Activated T-helper 17 cell treated with anti-CD3 and anti-CD28 coated beads, Interleukin-2, amount 50 U/mL, for 72 hours (primary cell): ENCODE measurements around the gene TNIP1. TPM values are rescaled to one million over a fixed set of nuclear protein-coding genes. Genes with fewer than 3 reads are reported as not detected.
A peak's percentile ranks its signal among the peaks of the same experiment; 100 is the strongest.

Experiments used
- ATAC-seq: fragments of 150-1000 bp; cut with Tn5 transposase; replicated peaks from 2 replicates; pipeline ENCODE4 v1.10.0; 2021; ENCODE audit warnings: mild to moderate bottlenecking, moderate library complexity
- H3K27ac Mint-ChIP-seq: one replicate; pipeline ENCODE4 v1.8.0; 2022; ENCODE audit warnings: mixed read lengths
- H3K27me3 Mint-ChIP-seq: one replicate; pipeline ENCODE4 v1.8.0; 2022; ENCODE audit warnings: mixed read lengths
- H3K36me3 Mint-ChIP-seq: one replicate; pipeline ENCODE4 v1.8.0; 2022; ENCODE audit warnings: low read depth, mild to moderate bottlenecking, mixed read lengths
- H3K4me1 Mint-ChIP-seq: one replicate; pipeline ENCODE4 v1.8.0; 2022; ENCODE audit warnings: mixed read lengths
- H3K4me3 Mint-ChIP-seq: one replicate; pipeline ENCODE4 v1.8.0; 2022; ENCODE audit warnings: mild to moderate bottlenecking, mixed read lengths
- H3K9me3 Mint-ChIP-seq: one replicate; pipeline ENCODE4 v1.8.0; 2022; ENCODE audit warnings: mixed read lengths
- total RNA-seq, 2 donors: library from RNA; stranded (reverse); gene quantifications; one replicate each; pipeline ENCODE4 v1.2.3, GENCODE V29; 2022

TNIP1 gene
- total RNA-seq, 2 donors from 2014 or later = 316 to 609 TPM

GRCh38 chr5:151110992-151111391, 30.2 kb upstream of the TNIP1 start:
- Mint-ChIP-seq H3K27ac (no peak overlapping the region), H3K9me3 (no peaks in the 10 kb centered on the region), H3K27me3 (no peaks in the 10 kb centered on the region), H3K4me3 (no peak overlapping the region), H3K4me1 (peaks cover 20% of the 10 kb centered on the region), H3K36me3 (peaks cover 99% of the 10 kb centered on the region)
- no peak for ATAC-seq

- Mint-ChIP-seq H3K36me3 (peaks cover 99% of the 10 kb centered on the region), H3K4me3 (no peak overlapping the region), H3K27me3 (no peaks in the 10 kb centered on the region), H3K4me1 (peaks cover 20% of the 10 kb centered on the region), H3K9me3 (no peaks in the 10 kb centered on the region), H3K27ac (peak overlapping the region; percentile 68)
- peak; percentile 40 for ATAC-seq
Measured at GRCh38 chr5:151110122-151110681, 29.4 kb upstream of the TNIP1 start.

GRCh38 chr5:151108566-151108965, 27.7 kb upstream of the TNIP1 start:
- Mint-ChIP-seq H3K9me3 (no peaks in the 10 kb centered on the region), H3K27ac (peak overlapping the region; percentile 68), H3K4me3 (no peak overlapping the region), H3K4me1 (peaks cover 14% of the 10 kb centered on the region), H3K27me3 (no peaks in the 10 kb centered on the region), H3K36me3 (peaks cover 100% of the 10 kb centered on the region)
- no peak for ATAC-seq

- peaks cover 100% of the 10 kb centered on the region for H3K36me3 Mint-ChIP-seq
- no peaks in the 10 kb centered on the region for H3K27me3 Mint-ChIP-seq
- H3K9me3 Mint-ChIP-seq = no peaks in the 10 kb centered on the region
- H3K27ac Mint-ChIP-seq = peak overlapping the region; percentile 2
- peaks cover 14% of the 10 kb centered on the region for H3K4me1 Mint-ChIP-seq
- H3K4me3 Mint-ChIP-seq = no peak overlapping the region
- no peak for ATAC-seq
Measured at GRCh38 chr5:151107738-151108520, 27.1 kb upstream of the TNIP1 start.

- peaks cover 14% of the 10 kb centered on the region for H3K4me1 Mint-ChIP-seq
- peak overlapping the region; percentile 60 for H3K27ac Mint-ChIP-seq
- no peaks in the 10 kb centered on the region for H3K9me3 Mint-ChIP-seq
- no peak overlapping the region for H3K4me3 Mint-ChIP-seq
- no peak for ATAC-seq
- H3K36me3 Mint-ChIP-seq = peaks cover 100% of the 10 kb centered on the region
- no peaks in the 10 kb centered on the region for H3K27me3 Mint-ChIP-seq
Measured at GRCh38 chr5:151107084-151107483, 26.2 kb upstream of the TNIP1 start.

- Mint-ChIP-seq H3K9me3 (no peaks in the 10 kb centered on the region), H3K36me3 (peaks cover 100% of the 10 kb centered on the region), H3K4me1 (peaks cover 14% of the 10 kb centered on the region), H3K27me3 (no peaks in the 10 kb centered on the region), H3K4me3 (no peak overlapping the region), H3K27ac (peak overlapping the region; percentile 60)
- ATAC-seq = no peak
Measured at GRCh38 chr5:151106509-151106908, 25.7 kb upstream of the TNIP1 start.

GRCh38 chr5:151106043-151106442, 25.2 kb upstream of the TNIP1 start:
- ATAC-seq = no peak
- peaks cover 14% of the 10 kb centered on the region for H3K4me1 Mint-ChIP-seq
- H3K9me3 Mint-ChIP-seq = no peaks in the 10 kb centered on the region
- H3K27ac Mint-ChIP-seq = peak overlapping the region; percentile 60
- no peaks in the 10 kb centered on the region for H3K27me3 Mint-ChIP-seq
- H3K4me3 Mint-ChIP-seq = no peak overlapping the region
- peaks cover 100% of the 10 kb centered on the region for H3K36me3 Mint-ChIP-seq

GRCh38 chr5:151105561-151105960, 24.7 kb upstream of the TNIP1 start:
- Mint-ChIP-seq H3K4me3 (no peak overlapping the region), H3K27me3 (no peaks in the 10 kb centered on the region), H3K4me1 (peaks cover 17% of the 10 kb centered on the region), H3K9me3 (no peaks in the 10 kb centered on the region), H3K27ac (peak overlapping the region; percentile 72), H3K36me3 (peaks cover 100% of the 10 kb centered on the region)
- no peak for ATAC-seq

- Mint-ChIP-seq H3K4me1 (peaks cover 24% of the 10 kb centered on the region), H3K27ac (peak overlapping the region; percentile 72), H3K36me3 (peaks cover 100% of the 10 kb centered on the region), H3K27me3 (no peaks in the 10 kb centered on the region), H3K9me3 (no peaks in the 10 kb centered on the region), H3K4me3 (no peak overlapping the region)
- no peak for ATAC-seq
Measured at GRCh38 chr5:151104795-151105194, 24.0 kb upstream of the TNIP1 start.

- peaks cover 95% of the 10 kb centered on the region for H3K36me3 Mint-ChIP-seq
- H3K4me1 Mint-ChIP-seq = peaks cover 36% of the 10 kb centered on the region
Measured at GRCh38 chr5:151101746-151102145, 20.9 kb upstream of the TNIP1 start.

GRCh38 chr5:151101151-151101550, 20.3 kb upstream of the TNIP1 start:
- Mint-ChIP-seq H3K9me3 (no peaks in the 10 kb centered on the region), H3K27ac (peak overlapping the region; percentile 39), H3K4me3 (no peak overlapping the region), H3K27me3 (no peaks in the 10 kb centered on the region), H3K4me1 (peaks cover 36% of the 10 kb centered on the region), H3K36me3 (peaks cover 95% of the 10 kb centered on the region)
- no peak for ATAC-seq

More at GRCh38 chr5:151101746-151102145, 20.9 kb upstream of the TNIP1 start:
- Mint-ChIP-seq H3K9me3 (no peaks in the 10 kb centered on the region), H3K4me3 (no peak overlapping the region), H3K27ac (peak overlapping the region; percentile 39), H3K27me3 (no peaks in the 10 kb centered on the region)
- ATAC-seq = no peak

GRCh38 chr5:151100681-151101080, 19.8 kb upstream of the TNIP1 start:
- Mint-ChIP-seq H3K4me1 (peaks cover 39% of the 10 kb centered on the region), H3K4me3 (no peak overlapping the region), H3K27me3 (no peaks in the 10 kb centered on the region), H3K36me3 (peaks cover 95% of the 10 kb centered on the region), H3K9me3 (no peaks in the 10 kb centered on the region), H3K27ac (peak overlapping the region; percentile 39)
- no peak for ATAC-seq

- H3K36me3 Mint-ChIP-seq = peaks cover 88% of the 10 kb centered on the region
Measured at GRCh38 chr5:151098768-151099121, 17.9 kb upstream of the TNIP1 start.

GRCh38 chr5:151097820-151098767, 17.3 kb upstream of the TNIP1 start:
- Mint-ChIP-seq H3K27ac (peak overlapping the region; percentile 39), H3K4me3 (peak overlapping the region; percentile 30), H3K4me1 (peaks cover 61% of the 10 kb centered on the region), H3K27me3 (no peaks in the 10 kb centered on the region), H3K9me3 (no peaks in the 10 kb centered on the region), H3K36me3 (peaks cover 86% of the 10 kb centered on the region)
- no peak for ATAC-seq

More at GRCh38 chr5:151098768-151099121, 17.9 kb upstream of the TNIP1 start:
- peak overlapping the region; percentile 39 for H3K27ac Mint-ChIP-seq
- H3K9me3 Mint-ChIP-seq = no peaks in the 10 kb centered on the region
- H3K4me3 Mint-ChIP-seq = peak overlapping the region; percentile 30
- no peak for ATAC-seq
- peaks cover 54% of the 10 kb centered on the region for H3K4me1 Mint-ChIP-seq
- no peaks in the 10 kb centered on the region for H3K27me3 Mint-ChIP-seq
